ENCODE data around the gene TLR3. TPM values are rescaled to one million over a fixed set of nuclear protein-coding genes. Genes with fewer than 3 reads are reported as not detected.

The TLR3 gene
- total RNA-seq, 1 donor from 2014 or later: 10.6 TPM

- intact Hi-C loops (cut with DNase I): no loop called here
- DNase-seq (ENCODE audit: extremely low spot score in 2 of 2): no peak
- no peaks in the 10 kb centered on the region for H3K27me3 ChIP-seq
Measured at GRCh38 chr4:186096681-186097165, 27.8 kb downstream of the TLR3 start.

GRCh38 chr4:186097386-186097785 lies 28.4 kb downstream of the TLR3 start:
- DNase-seq (ENCODE audit: extremely low spot score in 2 of 2): no peak
- no peaks in the 10 kb centered on the region for H3K27me3 ChIP-seq
- intact Hi-C loops (cut with DNase I): no loop called here
- no peaks in the 10 kb centered on the region for H3K9me3 ChIP-seq
- H3K4me3 ChIP-seq: no peak overlapping the region
- H3K27ac ChIP-seq: no peak overlapping the region
- TF ChIP-seq POLR2AphosphoS5 (IDR thresholded peaks at IDR 0.05; ENCODE audit: insufficient read depth in 1 of 2, low read depth in 1 of 2) (no peak), CTCF (IDR thresholded peaks at IDR 0.05) (no peak), POLR2A (IDR thresholded peaks at IDR 0.05) (no peak)
- H3K4me1 ChIP-seq: no peaks in the 10 kb centered on the region
- no peaks in the 10 kb centered on the region for H3K36me3 ChIP-seq

More at GRCh38 chr4:186096681-186097165, 27.8 kb downstream of the TLR3 start:
- Histone ChIP-seq H3K4me1 (no peaks in the 10 kb centered on the region), H3K36me3 (no peaks in the 10 kb centered on the region), H3K4me3 (no peak overlapping the region), H3K9me3 (no peaks in the 10 kb centered on the region), H3K27ac (no peak overlapping the region)
- TF ChIP-seq POLR2AphosphoS5 (IDR thresholded peaks at IDR 0.05; ENCODE audit: insufficient read depth in 1 of 2, low read depth in 1 of 2) (no peak), CTCF (IDR thresholded peaks at IDR 0.05) (no peak), POLR2A (IDR thresholded peaks at IDR 0.05) (no peak)

GRCh38 chr4:186102931-186103330 lies 34.0 kb downstream of the TLR3 start:
- no peak for TF ChIP-seq POLR2A (IDR thresholded peaks at IDR 0.05)
- TF ChIP-seq CTCF (IDR thresholded peaks at IDR 0.05): no peak
- TF ChIP-seq POLR2AphosphoS5 (IDR thresholded peaks at IDR 0.05; ENCODE audit: insufficient read depth in 1 of 2, low read depth in 1 of 2): no peak
- intact Hi-C loops (cut with DNase I): no loop called here
- DNase-seq (ENCODE audit: extremely low spot score in 2 of 2): no peak
- H3K27ac ChIP-seq: no peak overlapping the region
- H3K36me3 ChIP-seq: no peaks in the 10 kb centered on the region
- no peaks in the 10 kb centered on the region for H3K9me3 ChIP-seq
- peaks cover 13% of the 10 kb centered on the region for H3K4me1 ChIP-seq
- H3K27me3 ChIP-seq: no peaks in the 10 kb centered on the region
- no peak overlapping the region for H3K4me3 ChIP-seq

GRCh38 chr4:186104114-186104889 lies 35.3 kb downstream of the TLR3 start, which contains the start of gene FAM149A:
Gene FAM149A (plus strand): TSS chr4:186104704.
- Histone ChIP-seq H3K4me3 (peak within 1 kb of the TSS; percentile 53 to 68), H3K27ac (peak within 1 kb of the TSS; percentile 74), H3K4me1 (peaks cover 13% of the 10 kb centered on the region), H3K27me3 (no peaks in the 10 kb centered on the region), H3K9me3 (no peaks in the 10 kb centered on the region), H3K36me3 (no peaks in the 10 kb centered on the region)
- no peak for DNase-seq (ENCODE audit: extremely low spot score in 2 of 2)
- intact Hi-C loops (cut with DNase I): no loop called here
- TF ChIP-seq POLR2AphosphoS5 (IDR thresholded peaks at IDR 0.05; ENCODE audit: insufficient read depth in 1 of 2, low read depth in 1 of 2) (peak in 1 of 2 donors; percentile 42), POLR2A (IDR thresholded peaks at IDR 0.05) (no peak)

GRCh38 chr4:186104890-186105646 lies 36.1 kb downstream of the TLR3 start:
- peak overlapping the region; percentile 74 for H3K27ac ChIP-seq
- H3K27me3 ChIP-seq: no peaks in the 10 kb centered on the region
- intact Hi-C loops (cut with DNase I): no loop called here

More at GRCh38 chr4:186104890-186105646, 36.1 kb downstream of the TLR3 start:
- no peaks in the 10 kb centered on the region for H3K36me3 ChIP-seq
- H3K9me3 ChIP-seq: no peaks in the 10 kb centered on the region
- peak overlapping the region; percentile 53 to 68 for H3K4me3 ChIP-seq
- no peak for TF ChIP-seq POLR2AphosphoS5 (IDR thresholded peaks at IDR 0.05; ENCODE audit: insufficient read depth in 1 of 2, low read depth in 1 of 2)
- TF ChIP-seq CTCF (IDR thresholded peaks at IDR 0.05): no peak
- TF ChIP-seq POLR2A (IDR thresholded peaks at IDR 0.05): no peak
- peaks cover 13% of the 10 kb centered on the region for H3K4me1 ChIP-seq
- DNase-seq (ENCODE audit: extremely low spot score in 2 of 2): no peak

All from vagina (tissue), 2 donors.